ENCODE results near the gene CKB.

CKB gene

GRCh38 chr14:103555559-103556337 lies 33.1 kb upstream of the CKB start:
- H3K4me3 ChIP-seq (ENCODE audit: control insufficient read depth, low read depth, low read length), result no peak overlapping the region
- TF ChIP-seq, protein P1, sequence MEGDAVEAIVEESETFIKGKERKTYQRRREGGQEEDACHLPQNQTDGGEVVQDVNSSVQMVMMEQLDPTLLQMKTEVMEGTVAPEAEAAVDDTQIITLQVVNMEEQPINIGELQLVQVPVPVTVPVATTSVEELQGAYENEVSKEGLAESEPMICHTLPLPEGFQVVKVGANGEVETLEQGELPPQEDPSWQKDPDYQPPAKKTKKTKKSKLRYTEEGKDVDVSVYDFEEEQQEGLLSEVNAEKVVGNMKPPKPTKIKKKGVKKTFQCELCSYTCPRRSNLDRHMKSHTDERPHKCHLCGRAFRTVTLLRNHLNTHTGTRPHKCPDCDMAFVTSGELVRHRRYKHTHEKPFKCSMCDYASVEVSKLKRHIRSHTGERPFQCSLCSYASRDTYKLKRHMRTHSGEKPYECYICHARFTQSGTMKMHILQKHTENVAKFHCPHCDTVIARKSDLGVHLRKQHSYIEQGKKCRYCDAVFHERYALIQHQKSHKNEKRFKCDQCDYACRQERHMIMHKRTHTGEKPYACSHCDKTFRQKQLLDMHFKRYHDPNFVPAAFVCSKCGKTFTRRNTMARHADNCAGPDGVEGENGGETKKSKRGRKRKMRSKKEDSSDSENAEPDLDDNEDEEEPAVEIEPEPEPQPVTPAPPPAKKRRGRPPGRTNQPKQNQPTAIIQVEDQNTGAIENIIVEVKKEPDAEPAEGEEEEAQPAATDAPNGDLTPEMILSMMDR (conservative IDR thresholded peaks at IDR 0.05; ENCODE audit: control insufficient read depth, insufficient read depth, low read depth, low read length), result no peak
- DNase-seq (ENCODE audit: low read depth), result no peak

DNA sequence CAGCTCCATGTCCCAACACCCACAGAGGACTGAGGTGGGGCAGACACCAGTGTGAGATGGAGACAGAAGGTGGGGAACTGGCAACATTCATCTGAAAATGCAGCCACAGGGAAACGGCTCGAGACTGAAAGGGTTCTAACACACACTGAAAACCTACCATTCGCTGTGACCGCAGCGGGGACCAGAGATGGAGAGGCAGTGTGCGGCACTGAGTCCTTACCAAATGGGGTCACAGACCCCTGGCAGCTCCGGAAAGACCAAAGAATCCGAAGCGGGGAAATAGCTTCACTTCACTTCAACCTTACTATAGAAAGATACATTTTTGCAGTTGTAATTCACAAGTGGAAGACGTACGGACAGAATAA lies 30.2 kb upstream of the CKB start:
- H3K4me3 ChIP-seq (ENCODE audit: control insufficient read depth, low read depth, low read length), result no peak overlapping the region
- no peak for DNase-seq (ENCODE audit: low read depth)
- TF ChIP-seq, protein P1 (conservative IDR thresholded peaks at IDR 0.05; ENCODE audit: control insufficient read depth, insufficient read depth, low read depth, low read length), result no peak

DNA sequence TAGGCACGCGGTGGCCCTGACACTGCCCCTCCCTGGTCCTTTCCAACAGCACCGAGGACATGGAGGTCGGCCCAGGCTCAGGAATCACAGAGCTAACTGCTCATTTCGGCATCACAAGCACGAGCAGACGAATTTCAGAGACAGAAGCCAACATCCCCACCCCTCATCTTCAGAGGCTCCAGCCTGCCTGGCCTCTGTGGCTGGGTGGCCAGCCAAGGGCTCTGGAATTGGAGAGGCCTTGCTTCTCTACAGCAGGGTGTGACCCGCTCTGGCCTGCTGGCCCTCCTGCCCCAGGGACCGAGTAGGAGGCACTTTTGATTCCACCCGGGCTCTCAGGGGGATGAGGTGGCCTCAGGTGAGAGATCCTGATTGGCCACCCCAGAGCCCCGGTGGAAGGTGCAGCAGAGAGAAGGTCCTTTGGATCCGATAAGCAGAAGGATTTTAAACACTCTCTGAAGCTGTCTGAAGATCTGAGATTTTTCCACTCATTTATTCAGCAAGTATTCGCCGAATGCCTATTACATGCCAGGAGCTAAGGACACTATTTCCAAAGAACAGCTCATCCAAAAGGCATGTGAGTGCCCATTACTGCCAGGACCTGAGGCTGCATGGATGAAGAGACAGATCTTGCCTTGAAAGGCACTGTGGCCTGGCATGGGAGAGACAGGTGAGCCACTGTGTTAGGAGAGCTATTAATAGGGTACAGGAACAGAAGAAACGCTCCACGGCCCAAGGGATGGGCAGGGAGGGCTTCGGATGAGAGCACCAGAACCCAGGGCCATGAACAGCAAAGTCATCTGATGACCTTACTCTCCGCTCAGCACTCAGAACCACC lies 29.6 kb upstream of the CKB start:
- TF ChIP-seq, protein P1 (conservative IDR thresholded peaks at IDR 0.05; ENCODE audit: control insufficient read depth, insufficient read depth, low read depth, low read length), result no peak
- H3K4me3 ChIP-seq (ENCODE audit: control insufficient read depth, low read depth, low read length), result no peak overlapping the region
- DNase-seq (ENCODE audit: low read depth), result peak; percentile 34

DNA sequence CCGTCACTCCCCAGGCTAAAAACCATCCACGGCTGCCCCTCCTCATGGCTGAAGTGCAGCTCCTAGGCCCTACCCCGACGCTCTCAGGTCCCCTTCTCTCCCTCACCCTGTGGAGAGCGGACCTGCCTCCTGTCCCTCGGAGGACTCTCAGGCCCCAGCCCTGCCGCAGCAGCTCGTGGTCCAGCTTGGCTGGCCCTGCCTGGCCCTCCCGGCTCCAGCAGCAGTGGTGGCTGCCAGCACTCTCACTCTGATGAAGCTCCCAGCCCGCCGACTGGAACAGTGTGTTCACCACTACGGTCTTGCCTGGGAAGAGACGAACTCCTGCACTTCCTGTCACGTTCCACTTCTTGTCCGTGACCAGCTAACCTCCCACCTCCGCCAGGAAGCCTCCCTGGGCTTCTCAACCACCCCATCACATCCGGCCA lies 28.7 kb upstream of the CKB start:
- TF ChIP-seq, protein P1 (conservative IDR thresholded peaks at IDR 0.05; ENCODE audit: control insufficient read depth, insufficient read depth, low read depth, low read length), result no peak
- no peak overlapping the region for H3K4me3 ChIP-seq (ENCODE audit: control insufficient read depth, low read depth, low read length)
- peak; percentile 39 for DNase-seq (ENCODE audit: low read depth)

GRCh38 chr14:103550451-103551337 lies 28.1 kb upstream of the CKB start:
- TF ChIP-seq, protein P1 (conservative IDR thresholded peaks at IDR 0.05; ENCODE audit: control insufficient read depth, insufficient read depth, low read depth, low read length), result no peak
- no peak overlapping the region for H3K4me3 ChIP-seq (ENCODE audit: control insufficient read depth, low read depth, low read length)
- DNase-seq (ENCODE audit: low read depth), result no peak
